IMR-90 (cell line): ENCODE data around the gene GALNT14. TPM values are rescaled to one million over a fixed set of nuclear protein-coding genes. Genes with fewer than 3 reads are reported as not detected.

Experiments
- ATAC-seq: fragments of 200-7000 bp; cut with Tn5 transposase; 2 replicates; pipeline ENCODE4 v1.9.1; 2020; ENCODE audit warnings: low read depth, mild to moderate bottlenecking, moderate library complexity
- BruUV-seq: library from RNA; stranded (reverse); fragments of 400-500 nt; replicated peaks from 2 replicates; lab custom pipeline; 2021; lab: Mats Ljungman, UMichigan
- CTCF ChIA-PET: fragments of 300-600 bp; formaldehyde crosslinking; extraction: SDS; loops from one replicate; lab custom pipeline; 2021; ENCODE audit warnings: antibody characterized with exemption; lab: Yijun Ruan, JAX
- POLR2A ChIA-PET: fragments of 300-600 bp; sonication (Branson Sonifier 250); formaldehyde crosslinking; loops from one replicate; lab custom pipeline; 2022; ENCODE audit warnings: antibody characterized with exemption; ENCODE audit not compliant: unreplicated experiment; lab: Charles Lee
- DNase-seq: peaks from one replicate; pipeline ENCODE4 v3.0.0; 2013
- H2AFZ ChIP-seq: replicated peaks from 2 replicates; pipeline ENCODE3; 2013; ENCODE audit warnings: low read length, mild to moderate bottlenecking; ENCODE audit not compliant: poor library complexity
- H2AK5ac ChIP-seq: 2 replicates; pipeline ENCODE4 v1.6.1; 2013; ENCODE audit warnings: low read depth, low read length, inconsistent platforms
- H2AK9ac ChIP-seq: replicated peaks from 2 replicates; pipeline ENCODE3; 2013; ENCODE audit warnings: mild to moderate bottlenecking, low read depth, low read length, moderate library complexity; ENCODE audit not compliant: poor library complexity
- H2BK120ac ChIP-seq: 2 replicates; pipeline ENCODE4 v1.6.1; 2013; ENCODE audit warnings: low read depth, low read length, inconsistent platforms
- H2BK15ac ChIP-seq: 3 replicates; pipeline ENCODE4 v1.6.1; 2013; ENCODE audit warnings: low read depth, low read length, inconsistent platforms
- H2BK20ac ChIP-seq: 2 replicates; pipeline ENCODE4 v1.6.1; 2013; ENCODE audit warnings: low read depth, mild to moderate bottlenecking, inconsistent platforms, low read length, moderate library complexity
- H2BK5ac ChIP-seq: 2 replicates; pipeline ENCODE4 v1.6.1; 2013; ENCODE audit warnings: mild to moderate bottlenecking, low read depth, low read length, inconsistent platforms; ENCODE audit not compliant: poor library complexity, severe bottlenecking
- H3K14ac ChIP-seq: replicated peaks from 2 replicates; pipeline ENCODE4 v1.6.1; 2013; ENCODE audit warnings: low read depth, low read length, inconsistent platforms
- H3K18ac ChIP-seq: 2 replicates; pipeline ENCODE4 v1.6.1; 2013; ENCODE audit warnings: low read depth, low read length, control low read depth
- H3K23ac ChIP-seq: 2 replicates; pipeline ENCODE4 v1.6.1; 2013; ENCODE audit warnings: low read depth, low read length, inconsistent platforms
- H3K27ac ChIP-seq: 2 replicates; pipeline ENCODE4 v1.5.1; 2013; ENCODE audit warnings: mild to moderate bottlenecking, control low read depth, low read length; ENCODE audit not compliant: insufficient read depth
- H3K27me3 ChIP-seq: 2 replicates; pipeline ENCODE4 v1.6.1; 2013; ENCODE audit warnings: low read length; ENCODE audit not compliant: control insufficient read depth, insufficient read depth
- H3K36me3 ChIP-seq: 2 replicates; pipeline ENCODE4 v1.6.1; 2013; ENCODE audit warnings: low read length, mixed read lengths; ENCODE audit not compliant: control insufficient read depth, insufficient read depth
- H3K4ac ChIP-seq: 2 replicates; pipeline ENCODE4 v1.6.1; 2013; ENCODE audit warnings: low read depth, low read length, inconsistent platforms
- H3K4me1 ChIP-seq: 2 replicates; pipeline ENCODE4 v1.6.1; 2013; ENCODE audit warnings: low read length, mixed read lengths; ENCODE audit not compliant: control insufficient read depth, insufficient read depth
- H3K4me2 ChIP-seq: 2 replicates; pipeline ENCODE4 v1.6.1; 2013; ENCODE audit warnings: low read depth, mild to moderate bottlenecking, control low read depth, low read length, moderate library complexity
- H3K4me3 ChIP-seq: 2 replicates; pipeline ENCODE4 v1.5.1; 2013; ENCODE audit warnings: low read depth, mild to moderate bottlenecking, control low read depth, low read length, moderate library complexity; ENCODE audit not compliant: insufficient read depth
- H3K56ac ChIP-seq: 2 replicates; pipeline ENCODE4 v1.6.1; 2013; ENCODE audit warnings: low read length, inconsistent platforms; ENCODE audit not compliant: insufficient read depth; ENCODE audit errors: extremely low read depth
- H3K79me1 ChIP-seq, 2 experiments: 2 replicates each; pipeline ENCODE4 v1.6.1; 2013; ENCODE audit warnings: low read length in 2 of 2, inconsistent platforms in 1 of 2, low read depth in 1 of 2
- H3K9ac ChIP-seq: 2 replicates; pipeline ENCODE4 v1.6.1; 2013; ENCODE audit warnings: low read depth, low read length, control low read depth
- H3K9me1 ChIP-seq: 2 replicates; pipeline ENCODE4 v1.6.1; 2013; ENCODE audit warnings: low read length, inconsistent platforms; ENCODE audit not compliant: insufficient read depth
- H3K9me3 ChIP-seq: 2 replicates; pipeline ENCODE4 v1.6.1; 2013; ENCODE audit warnings: low read length; ENCODE audit not compliant: control insufficient read depth, insufficient read depth
- H4K20me1 ChIP-seq: 2 replicates; pipeline ENCODE4 v1.6.1; 2013; ENCODE audit warnings: low read length, inconsistent platforms; ENCODE audit not compliant: insufficient read depth
- H4K5ac ChIP-seq: 2 replicates; pipeline ENCODE4 v1.6.1; 2013; ENCODE audit warnings: mild to moderate bottlenecking, low read depth, low read length, control low read depth
- H4K8ac ChIP-seq, 2 experiments: 2 replicates each; pipeline ENCODE4 v1.6.1; 2013; ENCODE audit warnings: low read depth in 2 of 2, low read length in 2 of 2, control low read depth in 1 of 2, inconsistent platforms in 1 of 2
- H4K91ac ChIP-seq: 2 replicates; pipeline ENCODE4 v1.6.1; 2013; ENCODE audit warnings: low read depth, low read length, inconsistent platforms; ENCODE audit not compliant: insufficient read depth
- BHLHE40 ChIP-seq: fragments of 150-350 bp; IDR thresholded peaks from 2 replicates; pipeline ENCODE4 v1.6.1; 2016; ENCODE audit warnings: mild to moderate bottlenecking, low read depth, low read length
- CEBPB ChIP-seq: IDR thresholded peaks from 2 replicates; pipeline ENCODE4 v1.6.1; 2012; ENCODE audit warnings: low read depth, low read length, improper control_type of control experiment
- CHD1 ChIP-seq: IDR thresholded peaks from 2 replicates; pipeline ENCODE4 v1.6.1; 2012; ENCODE audit warnings: low read depth, low read length, improper control_type of control experiment
- CTCF ChIP-seq: conservative IDR thresholded peaks from 2 replicates; pipeline ENCODE4 v1.5.1; 2012; ENCODE audit warnings: mild to moderate bottlenecking, low read depth, low read length, improper control_type of control experiment
- ELK1 ChIP-seq: fragments of 150-350 bp; IDR thresholded peaks from 2 replicates; pipeline ENCODE4 v1.6.1; 2016; ENCODE audit warnings: low read depth, mild to moderate bottlenecking, low read length, moderate library complexity, borderline replicate concordance
- FOS ChIP-seq: fragments of 150-350 bp; IDR thresholded peaks from 2 replicates; pipeline ENCODE4 v1.6.1; 2016; ENCODE audit warnings: low read depth, low read length
- MAFK ChIP-seq: IDR thresholded peaks from 2 replicates; pipeline ENCODE4 v1.6.1; 2012; ENCODE audit warnings: low read depth, low read length, improper control_type of control experiment
- MAZ ChIP-seq: IDR thresholded peaks from 2 replicates; pipeline ENCODE4 v1.6.1; 2012; ENCODE audit warnings: low read depth, mild to moderate bottlenecking, low read length, improper control_type of control experiment, moderate library complexity, borderline replicate concordance
- MXI1 ChIP-seq: IDR thresholded peaks from 2 replicates; pipeline ENCODE4 v1.6.1; 2012; ENCODE audit warnings: low read depth, mild to moderate bottlenecking, low read length, moderate library complexity, borderline replicate concordance
- NFE2L2 ChIP-seq: fragments of 150-350 bp; IDR thresholded peaks from 2 replicates; pipeline ENCODE4 v1.6.1; 2016; ENCODE audit warnings: low read depth, mild to moderate bottlenecking, low read length
- POLR2A ChIP-seq: IDR thresholded peaks from 2 replicates; pipeline ENCODE4 v1.6.1; 2012; ENCODE audit warnings: mild to moderate bottlenecking, low read depth, low read length
- RAD21 ChIP-seq: IDR thresholded peaks from 2 replicates; pipeline ENCODE4 v1.6.1; 2012; ENCODE audit warnings: low read length, improper control_type of control experiment
- RCOR1 ChIP-seq: IDR thresholded peaks from 2 replicates; pipeline ENCODE4 v1.6.1; 2012; ENCODE audit warnings: mild to moderate bottlenecking, low read length, improper control_type of control experiment; ENCODE audit not compliant: insufficient replicate concordance
- RFX5 ChIP-seq: IDR thresholded peaks from 2 replicates; pipeline ENCODE4 v1.8.0; 2012; ENCODE audit warnings: low read depth, mild to moderate bottlenecking, low read length, moderate library complexity
- SMC3 ChIP-seq: fragments of 150-350 bp; IDR thresholded peaks from 2 replicates; pipeline ENCODE4 v1.6.1; 2016; ENCODE audit warnings: low read depth, mild to moderate bottlenecking, antibody characterized with exemption, low read length, moderate library complexity
- USF2 ChIP-seq: fragments of 150-350 bp; IDR thresholded peaks from 2 replicates; pipeline ENCODE4 v1.6.1; 2017; ENCODE audit warnings: mild to moderate bottlenecking, antibody characterized with exemption, low read length, low read depth
- dilution Hi-C: fragments of 300-500 bp; cut with HindIII; formaldehyde crosslinking; loops from one replicate; pipeline ENCODE4 v1.14.3; 2018; ENCODE audit warnings: low sequenced_read_pairs; ENCODE audit not compliant: unreplicated experiment
- in situ Hi-C: fragments of 300-500 bp; cut with MboI; formaldehyde crosslinking; loops from 3 replicates; pipeline ENCODE4 v1.14.3; 2019; ENCODE audit warnings: low sequenced_read_pairs, inconsistent platforms, mixed read lengths
- intact Hi-C: fragments of 100-400 bp; cut with micrococcal nuclease; formaldehyde crosslinking; loops from 2 replicates; pipeline ENCODE4 v1.10.0; 2022
- polyA plus RNA-seq, 3 experiments: library from polyadenylated mRNA; depleted of rRNA; stranded (reverse); fragments of >200 nt; gene quantifications; 2 replicates each; pipeline ENCODE4 v1.2.3, GENCODE V29; 2012; ENCODE audit warnings: low replicate concordance in 1 of 3
- total RNA-seq: library from RNA; depleted of rRNA; stranded (reverse); fragments of >200 nt; gene quantifications from 2 replicates; pipeline ENCODE4 v1.2.3, GENCODE V29; 2012

The GALNT14 gene
- total and polyA plus RNA-seq, 2 of the 4 experiments (the other 2 are of a cell fraction): 0.15 to 0.18 TPM

GRCh38 chr2:31004257-31004656, 134.0 kb downstream of the GALNT14 start:
- no peak for ATAC-seq
- dilution Hi-C loops: no loop called here

More at GRCh38 chr2:31004257-31004656, 134.0 kb downstream of the GALNT14 start:
- BruUV-seq: no TSS peak
- Histone ChIP-seq H4K91ac (no peak overlapping the region), H2AFZ (peak overlapping the region; percentile 15), H2BK15ac (no peak overlapping the region), H3K23ac (no peak overlapping the region), H3K27me3 (peaks cover 1% of the 10 kb centered on the region), H2AK5ac (no peak overlapping the region), H3K4me1 (no peaks in the 10 kb centered on the region), H3K36me3 (no peaks in the 10 kb centered on the region), H2BK5ac (no peak overlapping the region), H3K9ac (no peak overlapping the region), H2AK9ac (no peak overlapping the region), H4K8ac (no peak overlapping the region), H3K9me3 (no peaks in the 10 kb centered on the region), H3K9me1 (no peaks in the 10 kb centered on the region), H3K4me3 (no peak overlapping the region), H4K5ac (no peak overlapping the region), H3K56ac (no peak overlapping the region), H3K79me1 (no peaks in the 10 kb centered on the region), H3K14ac (no peak overlapping the region), H3K4ac (no peak overlapping the region), H2BK120ac (no peak overlapping the region), H3K27ac (no peak overlapping the region), H3K18ac (no peak overlapping the region), H3K4me2 (no peak overlapping the region), H2BK20ac (no peak overlapping the region), H4K20me1 (no peaks in the 10 kb centered on the region)
- CTCF ChIA-PET: no interaction called here
- no peak for DNase-seq
- TF ChIP-seq NFE2L2 (no peak), ELK1 (no peak), RAD21 (no peak), RFX5 (no peak), MXI1 (no peak), SMC3 (no peak), RCOR1 (no peak), BHLHE40 (no peak), MAZ (no peak), POLR2A (no peak), CTCF (no peak), MAFK (no peak), FOS (no peak), USF2 (no peak), CHD1 (no peak), CEBPB (no peak)
- intact Hi-C loops (no loop called here), in situ Hi-C loops (no loop called here)
- POLR2A ChIA-PET: no interaction called here
